Ovary (tissue), 3 donors: Measurements from ENCODE around the gene SWT1.

Experiments used
- CTCF ChIP-seq, 3 donors: fragments of 450-650 bp in 2 of 3; fragments of 200-600 bp in 1 of 3; IDR thresholded peaks; one replicate each; pipeline versions ENCODE4 v1.5.1 to v1.8.0; 2016 to 2022; ENCODE audit warnings: antibody characterized with exemption in 3 of 3, mild to moderate bottlenecking in 1 of 3
- EP300 ChIP-seq: sonication (generic); formaldehyde crosslinking; IDR thresholded peaks from one replicate; pipeline ENCODE4 v1.6.1; 2017; ENCODE audit warnings: antibody characterized with exemption
- donor health status: DM: no; HTN: no; CAD: no.

DNA sequence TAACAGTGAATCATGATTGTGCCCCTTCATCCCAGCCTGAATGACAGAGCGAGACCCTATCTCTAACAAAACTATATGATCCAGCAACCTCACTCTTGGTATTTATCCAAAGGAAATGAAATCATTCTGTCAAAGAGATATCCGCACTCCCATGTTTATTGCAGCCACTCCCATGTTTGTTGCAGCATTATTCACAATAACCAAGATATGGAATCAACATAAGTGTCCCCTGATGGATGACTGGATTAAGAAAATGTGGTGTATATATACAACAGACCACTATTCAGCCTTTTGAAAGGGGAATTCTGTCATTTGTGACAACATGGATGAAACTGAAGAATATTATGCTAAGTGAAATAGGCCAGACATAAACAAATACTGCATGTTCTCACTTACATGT, 44.6 kb upstream of the SWT1 start:
- TF ChIP-seq CTCF (IDR thresholded peaks at IDR 0.05) = no peak
- no peak for TF ChIP-seq EP300
